ENCODE results near the gene SLIT3. TPM values are rescaled to one million over a fixed set of nuclear protein-coding genes. Genes with fewer than 3 reads are reported as not detected.

SLIT3 gene
- total and polyA plus RNA-seq, 9 of the 15 experiments (the other 6 are each of a cell fraction or from before 2014, with no cell fraction given): 0.01 to 0.04 TPM; not detected in 7

DNA sequence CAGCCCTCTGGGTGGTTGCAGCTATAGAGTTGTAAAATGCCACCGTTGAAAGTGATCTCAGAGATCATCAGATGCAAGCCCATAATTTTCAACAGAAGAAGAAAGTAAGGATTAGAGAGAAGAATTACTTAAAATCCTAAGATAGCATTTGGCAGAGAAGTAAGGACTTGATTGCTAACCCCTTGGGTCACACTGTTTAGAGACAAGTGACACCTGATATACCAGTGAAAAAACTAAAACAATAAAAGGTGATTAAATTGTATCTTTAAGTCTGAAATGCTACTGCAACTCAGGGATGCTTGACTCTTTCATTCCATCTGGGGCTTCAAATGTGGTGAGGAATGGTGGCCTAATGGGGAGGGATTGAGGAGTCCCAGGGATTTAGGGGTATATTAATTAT lies 440.9 kb downstream of the SLIT3 start:
- H3K9me3 ChIP-seq (replicated peaks; ENCODE audit: control insufficient read depth, insufficient read depth, low read depth, low read length): no peaks in the 10 kb centered on the region
- H3K4me2 ChIP-seq (ENCODE audit: insufficient read depth, low read length): no peak overlapping the region
- no peaks in the 10 kb centered on the region for H3K36me3 ChIP-seq (ENCODE audit: control insufficient read depth, insufficient read depth, low read length)
- no peak overlapping the region for H2AFZ ChIP-seq (ENCODE audit: low read depth, low read length)
- no peak overlapping the region for H3K9ac ChIP-seq (ENCODE audit: insufficient read depth in 1 of 2, low read depth in 2 of 2, low read length in 2 of 2)
- DNase-seq (ENCODE audit: extremely low read depth in 1 of 4, low spot score in 3 of 4) (no peak), FAIRE-seq (no peak), ATAC-seq (no peak)
- H3K4me3 ChIP-seq: no peak overlapping the region
- CTCF ChIA-PET (ENCODE audit: low intra/inter-chr PET ratio): no interaction called here
- in situ Hi-C loops (cut with MboI): no loop called here
- peaks cover 0 to 18% of the 10 kb centered on the region in 2 experiments; a peak in 4 of 5 replicates for H3K27me3 ChIP-seq (ENCODE audit: control insufficient read depth in 2 of 2, insufficient read depth in 2 of 2, low read length in 2 of 2)
- no peaks in the 10 kb centered on the region for H3K79me2 ChIP-seq (ENCODE audit: control insufficient read depth, insufficient read depth, low read length)
- POLR2A ChIA-PET: no interaction called here
- no peaks in the 10 kb centered on the region for H3K9me1 ChIP-seq (ENCODE audit: control insufficient read depth, insufficient read depth, low read length)
- no peak overlapping the region for H3K27ac ChIP-seq (ENCODE audit: extremely low read depth, low read depth, low read length)
- intact Hi-C loops (cut with micrococcal nuclease): no loop called here
- TF ChIP-seq NFE2L1 (tag; IDR thresholded peaks at IDR 0.05; ENCODE audit: borderline replicate concordance, low read depth) (no peak), MCM7 (IDR thresholded peaks at IDR 0.05) (no peak), ZFX (CRISPR knock-in tag; IDR thresholded peaks at IDR 0.05) (no peak), PHB (CRISPR knock-in tag; IDR thresholded peaks at IDR 0.05) (no peak), ZNF717 (CRISPR knock-in tag; IDR thresholded peaks at IDR 0.05) (no peak), SPI1 (IDR thresholded peaks at IDR 0.05; ENCODE audit: borderline replicate concordance, low read depth, low read length) (no peak), ZNF76 (CRISPR knock-in tag; IDR thresholded peaks at IDR 0.05; ENCODE audit: borderline replicate concordance) (no peak), KAT7 (CRISPR knock-in tag; IDR thresholded peaks at IDR 0.05; ENCODE audit: borderline replicate concordance) (no peak), ZNF384 (IDR thresholded peaks at IDR 0.05; ENCODE audit: low read depth, low read length) (no peak), CBX3 (IDR thresholded peaks at IDR 0.05; ENCODE audit: borderline replicate concordance in 1 of 2, low read length in 2 of 2) (no peak), RBBP5 (IDR thresholded peaks at IDR 0.05; ENCODE audit: borderline replicate concordance, insufficient read depth, low read length, poor library complexity, severe bottlenecking) (no peak), WHSC1 (IDR thresholded peaks at IDR 0.05; ENCODE audit: low read length) (no peak), NCOA1 (IDR thresholded peaks at IDR 0.05; ENCODE audit: low read depth) (no peak), NFXL1 (CRISPR knock-in tag; IDR thresholded peaks at IDR 0.05) (no peak)
- TF ChIP-seq, protein P1, sequence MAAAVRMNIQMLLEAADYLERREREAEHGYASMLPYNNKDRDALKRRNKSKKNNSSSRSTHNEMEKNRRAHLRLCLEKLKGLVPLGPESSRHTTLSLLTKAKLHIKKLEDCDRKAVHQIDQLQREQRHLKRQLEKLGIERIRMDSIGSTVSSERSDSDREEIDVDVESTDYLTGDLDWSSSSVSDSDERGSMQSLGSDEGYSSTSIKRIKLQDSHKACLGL (CRISPR knock-in tag; IDR thresholded peaks at IDR 0.05; ENCODE audit: borderline replicate concordance, poor library complexity, severe bottlenecking): no peak
- TF ChIP-seq, protein P2, sequence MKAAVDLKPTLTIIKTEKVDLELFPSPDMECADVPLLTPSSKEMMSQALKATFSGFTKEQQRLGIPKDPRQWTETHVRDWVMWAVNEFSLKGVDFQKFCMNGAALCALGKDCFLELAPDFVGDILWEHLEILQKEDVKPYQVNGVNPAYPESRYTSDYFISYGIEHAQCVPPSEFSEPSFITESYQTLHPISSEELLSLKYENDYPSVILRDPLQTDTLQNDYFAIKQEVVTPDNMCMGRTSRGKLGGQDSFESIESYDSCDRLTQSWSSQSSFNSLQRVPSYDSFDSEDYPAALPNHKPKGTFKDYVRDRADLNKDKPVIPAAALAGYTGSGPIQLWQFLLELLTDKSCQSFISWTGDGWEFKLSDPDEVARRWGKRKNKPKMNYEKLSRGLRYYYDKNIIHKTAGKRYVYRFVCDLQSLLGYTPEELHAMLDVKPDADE (conservative IDR thresholded peaks at IDR 0.05; ENCODE audit: control insufficient read depth, low read depth, low read length): no peak
- TF ChIP-seq, protein P3, sequence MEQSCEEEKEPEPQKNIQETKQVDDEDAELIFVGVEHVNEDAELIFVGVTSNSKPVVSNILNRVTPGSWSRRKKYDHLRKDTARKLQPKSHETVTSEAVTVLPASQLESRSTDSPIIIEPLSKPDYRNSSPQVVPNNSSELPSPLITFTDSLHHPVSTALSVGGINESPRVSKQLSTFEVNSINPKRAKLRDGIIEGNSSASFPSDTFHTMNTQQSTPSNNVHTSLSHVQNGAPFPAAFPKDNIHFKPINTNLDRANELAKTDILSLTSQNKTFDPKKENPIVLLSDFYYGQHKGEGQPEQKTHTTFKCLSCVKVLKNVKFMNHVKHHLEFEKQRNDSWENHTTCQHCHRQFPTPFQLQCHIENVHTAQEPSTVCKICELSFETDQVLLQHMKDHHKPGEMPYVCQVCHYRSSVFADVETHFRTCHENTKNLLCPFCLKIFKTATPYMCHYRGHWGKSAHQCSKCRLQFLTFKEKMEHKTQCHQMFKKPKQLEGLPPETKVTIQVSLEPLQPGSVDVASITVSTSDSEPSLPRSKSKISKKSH (CRISPR knock-in tag; IDR thresholded peaks at IDR 0.05): no peak
- H3K4me1 ChIP-seq (replicated peaks in 1 of 2; ENCODE audit: control insufficient read depth in 2 of 2, insufficient read depth in 2 of 2, low read length in 2 of 2): no peaks in the 10 kb centered on the region
- no TSS peak for BruUV-seq (replicated peaks)
- WGBS (ENCODE audit: insufficient coverage, low coverage, missing lambda C conversion rate): 0% methylated on average over 1 of the region's 1 CpG
- no peaks in the 10 kb centered on the region for H4K20me1 ChIP-seq (replicated peaks; ENCODE audit: control insufficient read depth, insufficient read depth, low read length)
